Measurements from ENCODE around the gene EYA2.

DNA sequence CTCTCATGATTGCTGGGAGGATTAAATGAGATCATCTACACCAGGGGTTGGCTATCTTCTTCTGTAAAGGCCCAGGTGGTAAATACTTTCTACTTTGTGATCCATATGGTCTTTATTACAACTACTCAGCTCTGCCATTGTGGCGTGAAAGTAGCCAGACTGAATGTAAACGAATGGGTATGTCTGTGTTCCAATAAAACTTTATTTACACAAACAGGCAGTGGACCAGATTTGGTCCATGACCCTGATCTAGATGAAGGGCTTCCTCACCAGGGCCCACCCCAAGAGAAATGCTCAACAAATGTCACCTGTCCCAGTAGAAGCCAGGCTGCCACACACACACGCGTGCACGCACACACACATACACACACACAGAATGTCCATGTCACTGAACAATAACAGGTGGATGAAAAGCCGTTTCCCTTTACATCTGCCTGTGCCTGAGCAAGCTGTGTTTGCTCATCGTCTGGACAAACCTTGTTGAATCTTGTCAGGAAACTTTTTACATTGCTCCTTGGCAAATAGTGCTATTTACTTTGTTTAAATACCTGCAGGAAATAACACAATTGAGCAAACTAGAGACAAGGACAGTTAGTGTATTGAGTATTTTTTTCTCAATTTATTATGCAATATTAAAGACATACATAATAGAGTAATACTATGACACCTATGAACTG is 114.3 kb downstream of the EYA2 start:
- TF ChIP-seq, protein P1, sequence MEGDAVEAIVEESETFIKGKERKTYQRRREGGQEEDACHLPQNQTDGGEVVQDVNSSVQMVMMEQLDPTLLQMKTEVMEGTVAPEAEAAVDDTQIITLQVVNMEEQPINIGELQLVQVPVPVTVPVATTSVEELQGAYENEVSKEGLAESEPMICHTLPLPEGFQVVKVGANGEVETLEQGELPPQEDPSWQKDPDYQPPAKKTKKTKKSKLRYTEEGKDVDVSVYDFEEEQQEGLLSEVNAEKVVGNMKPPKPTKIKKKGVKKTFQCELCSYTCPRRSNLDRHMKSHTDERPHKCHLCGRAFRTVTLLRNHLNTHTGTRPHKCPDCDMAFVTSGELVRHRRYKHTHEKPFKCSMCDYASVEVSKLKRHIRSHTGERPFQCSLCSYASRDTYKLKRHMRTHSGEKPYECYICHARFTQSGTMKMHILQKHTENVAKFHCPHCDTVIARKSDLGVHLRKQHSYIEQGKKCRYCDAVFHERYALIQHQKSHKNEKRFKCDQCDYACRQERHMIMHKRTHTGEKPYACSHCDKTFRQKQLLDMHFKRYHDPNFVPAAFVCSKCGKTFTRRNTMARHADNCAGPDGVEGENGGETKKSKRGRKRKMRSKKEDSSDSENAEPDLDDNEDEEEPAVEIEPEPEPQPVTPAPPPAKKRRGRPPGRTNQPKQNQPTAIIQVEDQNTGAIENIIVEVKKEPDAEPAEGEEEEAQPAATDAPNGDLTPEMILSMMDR (IDR thresholded peaks at IDR 0.05) = no peak
- TF ChIP-seq POLR2A (IDR thresholded peaks at IDR 0.05) = no peak

All from gastroesophageal sphincter (tissue), 3 donors.